Mesodermal cell (in vitro differentiated cells): ENCODE results near the gene PTCRA.
"Not testable (repeated sequence)": the region's sequence is repeated elsewhere in the genome, so short reads cannot be mapped to it uniquely, and the experiment has no call there.

Experiments used
- H3K27ac ChIP-seq: 2 replicates; pipeline ENCODE4 v1.7.0; 2013; ENCODE audit warnings: mild to moderate bottlenecking, low read depth, low read length, moderate library complexity; ENCODE audit not compliant: severe bottlenecking
- H3K36me3 ChIP-seq: 2 replicates; pipeline ENCODE4 v1.7.1; 2013; ENCODE audit warnings: mild to moderate bottlenecking, low read length, moderate library complexity; ENCODE audit not compliant: control insufficient read depth, insufficient read depth
- H3K4me1 ChIP-seq: one replicate; pipeline ENCODE4 v1.7.1; 2013; ENCODE audit warnings: mild to moderate bottlenecking, low read length; ENCODE audit not compliant: insufficient read depth, control insufficient read depth, poor library complexity, severe bottlenecking
- H3K4me3 ChIP-seq: 2 replicates; pipeline ENCODE4 v1.7.0; 2013; ENCODE audit warnings: low read length, control low read depth, mild to moderate bottlenecking; ENCODE audit not compliant: insufficient read depth, poor library complexity, severe bottlenecking; ENCODE audit errors: extremely low read depth
- H3K9me3 ChIP-seq: 2 replicates; pipeline ENCODE4 v1.7.1; 2013; ENCODE audit warnings: mild to moderate bottlenecking, low read length, moderate library complexity; ENCODE audit not compliant: control insufficient read depth
- WGBS, 2 experiments: methylation state at CpG; one replicate each; pipeline ENCODE4 v1.1.5; 2013; ENCODE audit warnings: missing lambda C conversion rate in 2 of 2; ENCODE audit not compliant: insufficient coverage in 2 of 2; 5-methylcytosine and 5-hydroxymethylcytosine counted together

PTCRA gene

GRCh38 chr6:42932412-42932811 is 16.6 kb downstream of the PTCRA start:
- WGBS, 2 experiments, result 86 to 100% methylated on average over 1 to 2 of the region's 3 CpGs
- peaks cover 15% of the 10 kb centered on the region for H3K4me1 ChIP-seq
- H3K4me3 ChIP-seq, result no peak overlapping the region
- peaks cover 58% of the 10 kb centered on the region for H3K36me3 ChIP-seq
- no peak overlapping the region for H3K27ac ChIP-seq
- H3K9me3 ChIP-seq, result no peaks in the 10 kb centered on the region

- H3K4me1 ChIP-seq, result peaks cover 13% of the 10 kb centered on the region
- no peak overlapping the region for H3K27ac ChIP-seq
- 75 to 96% methylated on average over 1 to 3 of the region's 3 CpGs for WGBS, 2 experiments
- no peaks in the 10 kb centered on the region for H3K9me3 ChIP-seq
- H3K36me3 ChIP-seq, result peaks cover 66% of the 10 kb centered on the region
- H3K4me3 ChIP-seq, result no peak overlapping the region
These were observed 17.4 kb downstream of the PTCRA start for GRCh38 chr6:42933205-42933604.

GRCh38 chr6:42935322-42935721 is 19.5 kb downstream of the PTCRA start:
- Histone ChIP-seq H3K4me1 (peaks cover 8% of the 10 kb centered on the region), H3K4me3 (no peak overlapping the region), H3K36me3 (peaks cover 86% of the 10 kb centered on the region), H3K9me3 (no peaks in the 10 kb centered on the region), H3K27ac (no peak overlapping the region)
- 100% methylated on average over 3 to 5 of the region's 7 CpGs for WGBS, 2 experiments

- Histone ChIP-seq H3K27ac (no peak overlapping the region), H3K9me3 (no peaks in the 10 kb centered on the region), H3K4me1 (peaks cover 5% of the 10 kb centered on the region), H3K4me3 (no peak overlapping the region), H3K36me3 (peaks cover 94% of the 10 kb centered on the region)
- 84 to 85% methylated on average over 7 of the region's 11 CpGs for WGBS, 2 experiments
These were observed 20.5 kb downstream of the PTCRA start for GRCh38 chr6:42936398-42936797.

GRCh38 chr6:42937548-42938427 is 21.9 kb downstream of the PTCRA start:
- 94 to 98% methylated on average over 11 to 13 of the region's 13 CpGs for WGBS, 2 experiments
- peaks cover 87% of the 10 kb centered on the region for H3K36me3 ChIP-seq

GRCh38 chr6:42938428-42938796 is 22.6 kb downstream of the PTCRA start:
- no peak overlapping the region for H3K4me3 ChIP-seq
- H3K9me3 ChIP-seq, result no peaks in the 10 kb centered on the region
- no peaks in the 10 kb centered on the region for H3K4me1 ChIP-seq
- no peak overlapping the region for H3K27ac ChIP-seq
- peaks cover 87% of the 10 kb centered on the region for H3K36me3 ChIP-seq
- 95 to 100% methylated on average over 4 of the region's 5 CpGs for WGBS, 2 experiments

More at GRCh38 chr6:42937548-42938427, 21.9 kb downstream of the PTCRA start:
- H3K9me3 ChIP-seq, result no peaks in the 10 kb centered on the region
- no peak overlapping the region for H3K4me3 ChIP-seq
- no peak overlapping the region for H3K27ac ChIP-seq
- no peaks in the 10 kb centered on the region for H3K4me1 ChIP-seq

- Histone ChIP-seq H3K9me3 (no peaks in the 10 kb centered on the region), H3K36me3 (peaks cover 89% of the 10 kb centered on the region), H3K4me1 (no peaks in the 10 kb centered on the region), H3K27ac (no peak overlapping the region), H3K4me3 (no peak overlapping the region)
- WGBS, 2 experiments, result 87 to 90% methylated on average over 7 of the region's 9 CpGs
These were observed 23.3 kb downstream of the PTCRA start for GRCh38 chr6:42938987-42939809.

- no peak overlapping the region for H3K27ac ChIP-seq
- H3K4me3 ChIP-seq, result no peak overlapping the region
- 92 to 94% methylated on average over 2 of the region's 4 CpGs for WGBS, 2 experiments
- no peaks in the 10 kb centered on the region for H3K4me1 ChIP-seq
- no peaks in the 10 kb centered on the region for H3K9me3 ChIP-seq
- H3K36me3 ChIP-seq, result peaks cover 88% of the 10 kb centered on the region
These were observed 23.9 kb downstream of the PTCRA start for GRCh38 chr6:42939810-42940167.

GRCh38 chr6:42940493-42941045 is 24.7 kb downstream of the PTCRA start:
- no peak overlapping the region for H3K4me3 ChIP-seq
- H3K4me1 ChIP-seq, result no peaks in the 10 kb centered on the region
- 87 to 100% methylated on average over 1 to 4 of the region's 6 CpGs for WGBS, 2 experiments
- no peaks in the 10 kb centered on the region for H3K9me3 ChIP-seq
- peaks cover 86% of the 10 kb centered on the region for H3K36me3 ChIP-seq
- H3K27ac ChIP-seq, result no peak overlapping the region

- not testable (repeated sequence) for H3K4me1 ChIP-seq, H3K4me3 ChIP-seq, H3K9me3 ChIP-seq, H3K27ac ChIP-seq
- H3K36me3 ChIP-seq, result peaks cover 78% of the 10 kb centered on the region
- 93 to 100% methylated on average over 2 to 3 of the region's 5 CpGs for WGBS, 2 experiments
These were observed 25.5 kb downstream of the PTCRA start for GRCh38 chr6:42941356-42941755.
